ENCODE data around the gene LY9. TPM values are rescaled to one million over a fixed set of nuclear protein-coding genes. Genes with fewer than 3 reads are reported as not detected.
"Not testable (repeated sequence)": the region's sequence is repeated elsewhere in the genome, so short reads cannot be mapped to it uniquely, and the experiment has no call there.

Gene LY9
- total RNA-seq, 1 donor from 2014 or later: not detected

DNA sequence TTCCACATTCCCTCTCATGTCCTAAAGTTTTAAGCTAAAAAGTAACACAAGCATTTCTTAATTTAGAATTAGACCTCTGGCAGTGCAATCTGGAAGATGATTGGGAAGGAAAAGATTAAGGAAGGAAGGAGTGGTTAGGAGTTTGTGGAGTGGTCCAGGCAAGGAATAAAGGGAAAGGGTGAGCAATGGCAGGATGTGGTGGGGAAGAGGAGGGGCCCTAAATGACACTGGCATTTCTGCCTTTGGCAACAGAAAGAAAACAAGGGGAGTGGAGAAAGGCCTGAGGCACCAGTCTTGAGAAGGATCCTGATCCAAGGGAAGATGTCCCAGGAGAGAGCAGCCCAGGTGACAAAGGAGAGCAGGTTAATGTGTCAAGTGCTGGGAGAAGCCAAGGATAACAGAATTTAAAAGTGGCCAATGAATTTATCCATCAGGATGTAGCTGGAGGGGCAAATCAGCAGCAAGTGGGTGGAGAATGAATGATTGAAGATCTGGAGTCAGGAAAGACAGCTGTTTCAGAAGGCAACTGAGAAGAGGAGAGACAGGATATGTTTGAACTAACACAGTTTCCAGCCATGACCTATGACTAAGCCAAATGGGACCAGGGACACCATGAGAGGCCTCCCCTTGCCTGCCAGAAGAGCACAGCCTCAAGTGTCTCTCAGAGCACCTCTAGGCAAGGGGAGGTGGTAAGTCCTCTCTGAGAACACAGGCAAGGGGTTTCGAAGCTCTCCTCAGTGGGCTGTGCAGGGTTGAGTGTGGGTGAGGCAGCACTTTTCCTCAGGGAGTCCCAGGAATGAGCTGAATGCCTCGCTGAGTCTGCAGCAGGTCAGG lies 20.9 kb upstream of the LY9 start:
- DNase-seq (ENCODE audit: low read depth): no peak

DNA sequence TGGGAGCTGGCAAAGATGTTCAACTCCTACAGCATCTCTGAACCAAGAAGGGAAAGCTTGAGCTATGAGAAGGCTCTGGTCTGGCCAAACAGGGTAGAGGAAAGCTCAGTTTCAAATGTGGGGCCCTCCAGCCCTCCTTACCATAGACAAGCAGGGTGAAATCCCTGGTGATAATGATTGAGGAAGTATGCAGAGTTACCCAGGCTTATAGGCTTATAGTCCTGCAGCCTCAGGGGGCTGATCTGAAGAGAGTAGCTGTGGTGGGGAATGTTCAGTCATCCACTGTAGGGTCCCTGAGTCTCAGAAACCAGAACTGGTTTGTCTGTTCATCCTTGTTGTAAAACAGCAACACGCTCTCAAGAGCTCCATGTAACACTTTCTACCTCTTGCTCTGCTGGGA lies 19.8 kb upstream of the LY9 start:
- no peak for DNase-seq (ENCODE audit: low read depth)

DNA sequence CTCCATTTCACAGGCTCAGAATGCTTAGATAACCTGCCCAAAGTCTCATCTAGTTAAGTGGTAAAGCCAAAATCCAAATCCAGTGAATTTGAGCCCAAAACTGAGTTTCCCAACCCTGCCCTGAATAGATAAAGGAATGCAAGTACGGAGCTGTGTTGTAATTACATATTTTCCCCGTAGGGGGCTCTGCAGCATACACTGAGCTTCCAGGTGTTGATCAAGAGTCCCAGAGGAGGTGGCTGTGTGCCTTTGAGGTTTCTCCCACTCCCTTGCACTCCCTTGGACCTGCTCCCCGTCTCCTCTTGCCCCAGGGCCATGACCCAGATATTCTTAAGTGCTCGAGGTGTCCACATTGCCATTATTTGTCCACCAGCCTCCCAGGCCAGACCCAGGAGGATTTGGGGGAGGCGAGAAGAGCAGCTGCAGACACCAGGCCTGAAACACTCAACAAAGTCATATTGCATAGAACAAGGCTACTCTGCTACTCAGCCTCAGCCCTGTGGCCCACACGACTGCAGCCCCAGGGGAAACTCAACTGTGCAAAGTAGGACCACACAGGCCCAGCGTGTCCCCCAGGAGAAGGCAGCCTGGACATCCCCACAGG lies 18.4 kb upstream of the LY9 start:
- DNase-seq (ENCODE audit: low read depth): no peak

- DNase-seq (ENCODE audit: low read depth): no peak
Measured at GRCh38 chr1:160778976-160779375, 17.0 kb upstream of the LY9 start.

- no peak for DNase-seq (ENCODE audit: low read depth)
Measured at GRCh38 chr1:160779626-160780397, 16.2 kb upstream of the LY9 start.

DNA sequence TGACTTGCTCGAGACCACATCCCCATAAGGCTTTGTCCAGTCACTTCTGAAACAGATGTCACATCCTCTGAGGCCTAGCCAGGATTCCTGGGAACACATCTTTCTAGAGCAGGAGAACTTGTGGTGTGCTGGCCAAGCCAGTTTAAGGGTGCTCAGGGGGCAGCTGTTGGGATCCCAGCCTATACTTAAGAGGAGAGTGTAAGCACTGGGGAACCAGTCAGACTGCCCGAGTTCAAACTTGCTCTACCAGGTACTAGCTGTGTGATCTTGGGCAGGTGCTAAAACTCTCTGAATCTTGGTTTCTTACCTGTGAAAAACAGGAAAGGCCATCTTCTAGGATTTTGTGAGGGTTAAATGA lies 15.6 kb upstream of the LY9 start:
- DNase-seq (ENCODE audit: low read depth): no peak

DNA sequence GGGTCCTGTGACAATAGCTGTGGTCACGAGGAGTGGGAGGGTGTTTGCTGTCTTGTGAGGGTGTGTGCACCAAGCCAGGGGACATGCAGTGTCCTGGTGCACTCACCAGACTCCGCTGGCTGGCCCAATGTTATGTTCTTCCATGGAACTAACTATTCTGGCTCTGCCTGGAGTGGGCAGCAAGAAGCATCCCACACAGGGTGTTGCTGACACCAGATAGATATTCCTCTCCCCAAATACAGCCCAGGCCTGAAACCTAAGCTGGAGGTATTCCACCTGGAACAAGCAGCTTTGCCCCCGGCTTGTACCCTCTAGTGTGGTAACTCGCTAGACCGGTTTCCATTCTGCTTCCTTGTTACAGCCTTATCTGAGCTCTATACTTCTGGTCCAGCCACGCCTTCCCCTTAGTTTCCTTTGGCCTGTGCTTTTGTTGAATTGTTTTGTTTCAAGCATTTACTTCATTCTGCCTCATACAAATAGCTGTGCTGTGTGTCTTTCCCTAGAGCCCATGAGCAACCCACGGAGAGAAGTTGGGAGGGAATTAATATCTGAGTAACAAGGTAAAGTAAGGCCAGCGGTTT lies 14.7 kb upstream of the LY9 start:
- peak; percentile 30 for DNase-seq (ENCODE audit: low read depth)

- DNase-seq (ENCODE audit: low read depth): no peak
Measured at GRCh38 chr1:160781914-160782689, 13.9 kb upstream of the LY9 start.

DNA sequence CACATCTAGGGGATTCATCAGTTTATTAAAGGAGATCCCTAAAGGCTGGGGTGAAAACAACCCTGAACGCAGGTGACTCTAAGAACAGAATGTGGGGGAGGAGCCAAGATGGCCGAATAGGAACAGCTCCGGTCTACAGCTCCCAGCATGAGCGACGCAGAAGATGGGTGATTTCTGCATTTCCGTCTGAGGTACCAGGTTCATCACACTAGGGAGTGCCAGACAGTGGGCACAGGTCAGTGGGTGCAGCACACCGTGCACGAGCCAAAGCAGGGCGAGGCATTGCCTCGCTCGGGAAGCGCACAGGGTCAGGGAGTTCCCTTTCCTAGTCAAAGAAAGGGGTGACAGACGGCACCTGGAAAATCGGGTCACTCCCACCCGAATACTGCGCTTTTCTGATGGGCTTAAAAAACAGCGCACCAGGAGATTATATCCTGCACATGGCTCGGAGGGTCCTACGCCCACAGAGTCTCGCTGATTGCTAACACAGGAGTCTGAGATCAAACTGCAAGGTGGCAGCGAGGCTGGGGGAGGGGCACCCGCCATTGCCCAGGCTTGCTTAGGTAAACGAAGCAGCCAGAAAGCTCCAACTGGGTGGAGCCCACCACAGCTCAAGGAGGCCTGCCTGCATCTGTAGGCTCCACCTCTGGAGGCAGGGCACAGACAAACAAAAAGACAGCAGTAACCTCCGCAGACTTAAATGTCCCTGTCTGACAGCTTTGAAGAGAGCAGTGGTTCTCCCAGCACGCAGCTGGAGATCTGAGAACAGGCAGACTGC lies 12.8 kb upstream of the LY9 start:
- not testable (repeated sequence) for DNase-seq (ENCODE audit: low read depth)

- DNase-seq (ENCODE audit: low read depth): no peak
Measured at GRCh38 chr1:160789051-160789701, 6.8 kb upstream of the LY9 start.

- DNase-seq (ENCODE audit: low read depth): no peak
Measured at GRCh38 chr1:160789702-160790611, 6.0 kb upstream of the LY9 start.

GRCh38 chr1:160794376-160794775 lies 1.6 kb upstream of the LY9 start:
- no peak for DNase-seq (ENCODE audit: low read depth)

DNA sequence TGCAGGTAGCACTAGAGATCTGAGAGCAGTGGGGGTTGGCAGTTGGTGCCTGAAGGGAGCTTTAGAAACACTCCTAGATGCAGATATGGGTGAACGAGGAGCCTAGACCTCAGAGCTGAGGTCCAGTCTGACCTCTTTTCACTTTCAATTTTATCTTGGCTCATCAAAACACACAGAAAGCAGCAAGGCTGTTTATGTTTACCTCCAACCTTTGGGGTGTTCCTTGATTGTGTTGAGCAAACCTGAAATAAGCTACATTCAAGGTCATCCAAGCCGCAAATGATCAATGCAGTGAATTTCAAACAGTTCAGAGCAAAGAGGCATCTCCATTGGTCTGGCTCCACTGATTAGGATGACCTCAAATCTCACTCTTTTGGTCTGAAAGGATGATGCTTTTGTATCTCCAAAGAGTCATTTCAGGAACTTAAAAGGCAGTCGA lies 1.3 kb downstream of the LY9 start:
- DNase-seq (ENCODE audit: low read depth): no peak

- no peak for DNase-seq (ENCODE audit: low read depth)
Measured at GRCh38 chr1:160797861-160798273, 1.9 kb downstream of the LY9 start.

DNA sequence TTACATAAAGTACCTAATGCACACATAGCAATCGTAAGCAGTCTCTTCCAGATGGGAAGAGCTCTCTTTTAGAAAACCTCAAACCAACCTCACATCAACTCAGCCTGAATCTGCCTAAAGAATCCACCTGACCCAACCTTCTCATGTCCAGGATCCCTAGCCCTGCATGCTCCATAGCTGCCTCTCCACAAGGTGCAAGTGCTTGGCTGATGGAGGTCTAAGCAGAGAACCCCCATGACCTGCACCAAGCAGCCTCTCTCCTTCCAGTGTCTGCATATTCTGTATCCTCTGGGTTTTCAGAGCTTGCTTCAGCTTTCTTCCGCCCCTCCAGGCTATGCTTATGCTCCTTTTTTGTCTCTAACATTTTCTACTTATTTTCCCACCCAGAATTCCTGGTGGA lies 2.5 kb downstream of the LY9 start:
- DNase-seq (ENCODE audit: low read depth): no peak

DNA sequence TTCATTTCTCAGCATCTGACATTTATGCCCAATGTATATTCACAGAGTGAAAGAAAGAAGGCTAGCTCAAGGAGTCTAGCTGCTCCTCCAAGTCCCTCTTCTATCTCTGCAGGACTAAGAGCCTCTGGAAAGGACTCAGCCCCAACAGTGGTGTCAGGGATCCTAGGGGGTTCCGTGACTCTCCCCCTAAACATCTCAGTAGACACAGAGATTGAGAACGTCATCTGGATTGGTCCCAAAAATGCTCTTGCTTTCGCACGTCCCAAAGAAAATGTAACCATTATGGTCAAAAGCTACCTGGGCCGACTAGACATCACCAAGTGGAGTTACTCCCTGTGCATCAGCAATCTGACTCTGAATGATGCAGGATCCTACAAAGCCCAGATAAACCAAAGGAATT lies 3.7 kb downstream of the LY9 start:
- DNase-seq (ENCODE audit: low read depth): no peak

DNA sequence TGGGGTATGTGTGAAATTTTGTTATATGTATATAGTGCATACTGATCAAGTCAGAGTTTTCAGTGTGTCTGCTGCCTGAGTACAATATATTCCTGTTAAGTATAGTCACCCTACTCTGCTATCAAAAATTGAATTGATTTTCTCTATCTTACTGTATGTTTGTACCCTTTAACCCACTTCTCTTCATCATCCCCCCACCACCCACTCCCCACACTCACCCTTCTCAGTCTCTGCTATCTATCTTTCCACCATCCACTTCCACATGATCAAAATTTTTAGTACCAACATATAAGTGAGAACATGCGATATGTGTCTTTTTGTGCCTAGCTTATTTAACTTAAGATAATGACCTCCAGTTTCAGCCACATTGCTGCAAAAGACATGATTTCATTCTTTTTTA lies 4.2 kb downstream of the LY9 start:
- no peak for DNase-seq (ENCODE audit: low read depth)

- no peak for DNase-seq (ENCODE audit: low read depth)
Measured at GRCh38 chr1:160800645-160801408, 4.9 kb downstream of the LY9 start.

Data from renal cortical epithelial cell (primary cell).